Activated T-cell treated with anti-CD3 and anti-CD28 coated beads for 48 hours (primary cell): Measurements from ENCODE around the gene MRO.
"Not testable (repeated sequence)": the region's sequence is repeated elsewhere in the genome, so short reads cannot be mapped to it uniquely, and the experiment has no call there.

Source experiments
- DNase-seq: peaks from one replicate; pipeline ENCODE4 v3.0.0-alpha.2; 2020; ENCODE audit warnings: low read depth

MRO gene

GRCh38 chr18:50833496-50833895 lies 13.7 kb upstream of the MRO start:
- not testable (repeated sequence) for DNase-seq

- no peak for DNase-seq
Measured at GRCh38 chr18:50832754-50833153, 12.9 kb upstream of the MRO start.

- DNase-seq: no peak
Measured at GRCh38 chr18:50830544-50830943, 10.7 kb upstream of the MRO start.

- DNase-seq: no peak
Measured at GRCh38 chr18:50829644-50830043, 9.8 kb upstream of the MRO start.

GRCh38 chr18:50826027-50826426 lies 6.2 kb upstream of the MRO start:
- no peak for DNase-seq

GRCh38 chr18:50825621-50826020 lies 5.8 kb upstream of the MRO start:
- DNase-seq: no peak

- no peak for DNase-seq
Measured at GRCh38 chr18:50822756-50823155, 2.9 kb upstream of the MRO start.

GRCh38 chr18:50820901-50821520 lies 1.2 kb upstream of the MRO start:
- DNase-seq: no peak

- no peak for DNase-seq
Measured at GRCh38 chr18:50819027-50819727, 639 bp downstream of the MRO start.

- DNase-seq: no peak
Measured at GRCh38 chr18:50816419-50817166, 3.2 kb downstream of the MRO start.

GRCh38 chr18:50814395-50814794 lies 5.4 kb downstream of the MRO start:
- no peak for DNase-seq

GRCh38 chr18:50813353-50813752 lies 6.5 kb downstream of the MRO start:
- no peak for DNase-seq

GRCh38 chr18:50812834-50813233 lies 7.0 kb downstream of the MRO start:
- DNase-seq: no peak

- no peak for DNase-seq
Measured at GRCh38 chr18:50807176-50807575, 12.6 kb downstream of the MRO start.

GRCh38 chr18:50806208-50806616 lies 13.6 kb downstream of the MRO start:
- DNase-seq: no peak

- DNase-seq: no peak
Measured at GRCh38 chr18:50805732-50806131, 14.1 kb downstream of the MRO start.

- no peak for DNase-seq
Measured at GRCh38 chr18:50803592-50803991, 16.2 kb downstream of the MRO start.

- no peak for DNase-seq
Measured at GRCh38 chr18:50802141-50802540, 17.7 kb downstream of the MRO start.

- no peak for DNase-seq
Measured at GRCh38 chr18:50797142-50797541, 22.7 kb downstream of the MRO start.

- DNase-seq: no peak
Measured at GRCh38 chr18:50796495-50796894, 23.3 kb downstream of the MRO start.

- no peak for DNase-seq
Measured at GRCh38 chr18:50793641-50794565, 25.9 kb downstream of the MRO start.

- no peak for DNase-seq
Measured at GRCh38 chr18:50792885-50793284, 26.9 kb downstream of the MRO start.
